Myocyte (in vitro differentiated cells): ENCODE data around the gene WASF2. TPM values are rescaled to one million over a fixed set of nuclear protein-coding genes. Genes with fewer than 3 reads are reported as not detected.
"Not testable (repeated sequence)": the region's sequence is repeated elsewhere in the genome, so short reads cannot be mapped to it uniquely, and the experiment has no call there.

ENCODE experiments used
- DNase-seq: peaks from one replicate; pipeline ENCODE4 v3.0.0-alpha.2; 2012; ENCODE audit warnings: low read depth
- total RNA-seq: library from RNA; depleted of rRNA; stranded (reverse); fragments of >200 nt; gene quantifications from 2 replicates; pipeline ENCODE4 v1.2.3, GENCODE V29; 2014

WASF2 gene
- total RNA-seq, 1 donor from 2014 or later: 17.3 TPM

GRCh38 chr1:27496604-27497155 is 6.7 kb upstream of the WASF2 start:
- DNase-seq: no peak

- DNase-seq: no peak
Measured at GRCh38 chr1:27492796-27493195, 2.8 kb upstream of the WASF2 start.

- peak; percentile 96 for DNase-seq
Measured at GRCh38 chr1:27491748-27492700, 2.1 kb upstream of the WASF2 start.

GRCh38 chr1:27489501-27489972 is 430 bp downstream of the WASF2 start:
- peak; percentile 55 for DNase-seq

GRCh38 chr1:27487966-27488884 is 1.7 kb downstream of the WASF2 start:
- DNase-seq: peak; percentile 66

- no peak for DNase-seq
Measured at GRCh38 chr1:27485363-27485762, 4.6 kb downstream of the WASF2 start.

- DNase-seq: no peak
Measured at GRCh38 chr1:27483659-27484058, 6.3 kb downstream of the WASF2 start.

- DNase-seq: no peak
Measured at GRCh38 chr1:27481994-27482620, 7.9 kb downstream of the WASF2 start.

GRCh38 chr1:27478098-27478497 is 11.9 kb downstream of the WASF2 start:
- DNase-seq: no peak

- DNase-seq: no peak
Measured at GRCh38 chr1:27476237-27476636, 13.7 kb downstream of the WASF2 start.

- DNase-seq: no peak
Measured at GRCh38 chr1:27475720-27476119, 14.2 kb downstream of the WASF2 start.

GRCh38 chr1:27473755-27474154 is 16.2 kb downstream of the WASF2 start:
- DNase-seq: no peak

- DNase-seq: not testable (repeated sequence)
Measured at GRCh38 chr1:27472098-27472497, 17.9 kb downstream of the WASF2 start.

- no peak for DNase-seq
Measured at GRCh38 chr1:27471477-27471876, 18.5 kb downstream of the WASF2 start.

GRCh38 chr1:27469334-27469733 is 20.6 kb downstream of the WASF2 start:
- no peak for DNase-seq

- DNase-seq: not testable (repeated sequence)
Measured at GRCh38 chr1:27468378-27468777, 21.6 kb downstream of the WASF2 start.

- DNase-seq: no peak
Measured at GRCh38 chr1:27464926-27465647, 24.9 kb downstream of the WASF2 start.

GRCh38 chr1:27463916-27464315 is 26.1 kb downstream of the WASF2 start:
- peak; percentile 86 for DNase-seq

- DNase-seq: not testable (repeated sequence)
Measured at GRCh38 chr1:27458521-27458920, 31.4 kb downstream of the WASF2 start.

- DNase-seq: peak; percentile 35
Measured at GRCh38 chr1:27455139-27455811, 34.7 kb downstream of the WASF2 start.
